SK-N-SH treated with all-trans-retinoic acid at 6 μM for 48 hours (cell line): Measurements from ENCODE around the gene MMS19.
"Not testable (repeated sequence)": the region's sequence is repeated elsewhere in the genome, so short reads cannot be mapped to it uniquely, and the experiment has no call there.

Experiments
- ARNTL ChIP-seq: fragments of 450-650 bp; formaldehyde crosslinking; IDR thresholded peaks from 2 replicates; pipeline ENCODE4 v1.5.0; 2020; ENCODE audit warnings: low read depth, mild to moderate bottlenecking, moderate library complexity, borderline replicate concordance
- CREB5 ChIP-seq: fragments of 250-450 bp; sonication (Bioruptor Pico); IDR thresholded peaks from 2 replicates; pipeline ENCODE4 v1.5.1; 2020; ENCODE audit warnings: low read depth, mild to moderate bottlenecking, moderate library complexity
- ESRRG ChIP-seq: fragments of 250-450 bp; sonication (Bioruptor Pico); IDR thresholded peaks from 2 replicates; pipeline ENCODE4 v1.6.1; 2021; ENCODE audit warnings: mild to moderate bottlenecking
- GLIS3 ChIP-seq: fragments of 250-450 bp; sonication (Bioruptor Pico); IDR thresholded peaks from 2 replicates; pipeline ENCODE4 v1.5.0; 2020; ENCODE audit warnings: mild to moderate bottlenecking, moderate library complexity
- PATZ1 ChIP-seq: fragments of 250-450 bp; sonication (Bioruptor Pico); IDR thresholded peaks from 2 replicates; pipeline ENCODE4 v1.8.0; 2020; ENCODE audit warnings: mild to moderate bottlenecking, moderate library complexity, borderline replicate concordance
- PPARA ChIP-seq: fragments of 250-450 bp; sonication (Bioruptor Pico); IDR thresholded peaks from 2 replicates; pipeline ENCODE4 v1.5.0; 2020; ENCODE audit warnings: mild to moderate bottlenecking, borderline replicate concordance
- RARB ChIP-seq: fragments of 250-450 bp; sonication (Bioruptor Pico); IDR thresholded peaks from 2 replicates; pipeline ENCODE4 v1.8.0; 2021; ENCODE audit warnings: mild to moderate bottlenecking, moderate library complexity
- TOX ChIP-seq: fragments of 250-450 bp; sonication (Bioruptor Pico); IDR thresholded peaks from 2 replicates; pipeline ENCODE4 v1.8.0; 2021; ENCODE audit warnings: mild to moderate bottlenecking, moderate library complexity, borderline replicate concordance
- TSHZ2 ChIP-seq: fragments of 250-450 bp; sonication (Bioruptor Pico); IDR thresholded peaks from 2 replicates; pipeline ENCODE4 v1.5.0; 2020; ENCODE audit warnings: mild to moderate bottlenecking, moderate library complexity
- ZFP3 ChIP-seq: fragments of 250-450 bp; sonication (Bioruptor Pico); IDR thresholded peaks from 2 replicates; pipeline ENCODE4 v1.5.0; 2020; ENCODE audit warnings: mild to moderate bottlenecking, moderate library complexity
- ZNF8 ChIP-seq: fragments of 450-650 bp; formaldehyde crosslinking; IDR thresholded peaks from 2 replicates; pipeline ENCODE4 v1.5.0; 2020; ENCODE audit warnings: mild to moderate bottlenecking, moderate library complexity

- TF ChIP-seq GLIS3 (CRISPR knock-in tag); ZFP3 (CRISPR knock-in tag); ZNF8; ESRRG (CRISPR knock-in tag); ARNTL (CRISPR knock-in tag); CREB5 (CRISPR knock-in tag); PPARA (CRISPR knock-in tag); TOX (CRISPR knock-in tag); PATZ1 (CRISPR knock-in tag); RARB (CRISPR knock-in tag); TSHZ2 (CRISPR knock-in tag): not testable (repeated sequence)
Observed at GRCh38 chr10:97468781-97469180, 29.4 kb downstream of the MMS19 start.
